HepG2 (cell line): ENCODE results near the gene IL17A. TPM values are rescaled to one million over a fixed set of nuclear protein-coding genes. Genes with fewer than 3 reads are reported as not detected.

Source experiments
- ATAC-seq: fragments of 200-7000 bp; cut with Tn5 transposase; 3 replicates; pipeline ENCODE4 v1.9.1; 2020; ENCODE audit warnings: mild to moderate bottlenecking, moderate library complexity
- BruUV-seq: library from RNA; stranded (reverse); fragments of 400-500 nt; replicated peaks from 2 replicates; lab custom pipeline; 2021; lab: Mats Ljungman, UMichigan
- CTCF ChIA-PET: fragments of 300-600 bp; formaldehyde crosslinking; extraction: SDS; loops from one replicate; lab custom pipeline; 2021; ENCODE audit warnings: low total read pairs, inconsistent platforms, low intra/inter-chr PET ratio; lab: Yijun Ruan, JAX
- POLR2A ChIA-PET: fragments of 350-600 bp; sonication (Branson Sonifier 250); formaldehyde crosslinking; loops from one replicate; lab custom pipeline; 2020; ENCODE audit warnings: antibody characterized with exemption, inconsistent platforms; lab: Yijun Ruan, JAX
- DNase-seq: peaks from one replicate; pipeline ENCODE4 v3.0.0-alpha.2; 2015; ENCODE audit warnings: low spot score
- FAIRE-seq: peaks from 3 replicates; lab custom pipeline; 2011; peaks lifted over from hg19 to GRCh38; lab: Jason Lieb, UNC
- H2AFZ ChIP-seq: one replicate; pipeline ENCODE4 v1.6.1; 2011; ENCODE audit warnings: low read length, inconsistent platforms
- H3K27ac ChIP-seq: fragments of 300-600 bp; 3 replicates; pipeline ENCODE4 v1.8.0; 2011; ENCODE audit warnings: mixed run types, mild to moderate bottlenecking, mixed read lengths, low read length, inconsistent platforms; ENCODE audit not compliant: insufficient read depth; ENCODE audit errors: extremely low read length
- H3K27me3 ChIP-seq, 2 experiments: fragments of 200-600 bp in 1 of 2; 2 replicates in 1 of 2; 3 replicates in 1 of 2; pipeline versions ENCODE4 v1.6.0 to v1.8.0; 2011; ENCODE audit warnings: low read length in 2 of 2, mild to moderate bottlenecking in 2 of 2, moderate library complexity in 2 of 2, inconsistent platforms in 1 of 2; ENCODE audit not compliant: insufficient read depth in 2 of 2, control insufficient read depth in 1 of 2
- H3K36me3 ChIP-seq, 2 experiments: fragments of 200-600 bp in 1 of 2; replicated peaks in 1 of 2; 2 replicates in 1 of 2; 3 replicates in 1 of 2; pipeline versions ENCODE4 v1.5.1 to v1.8.0; 2011; ENCODE audit warnings: low read length in 2 of 2, inconsistent platforms in 1 of 2; ENCODE audit not compliant: insufficient read depth in 2 of 2, control insufficient read depth in 1 of 2
- H3K4me1 ChIP-seq: 2 replicates; pipeline ENCODE4 v1.5.1; 2012; ENCODE audit warnings: low read length, inconsistent platforms; ENCODE audit not compliant: insufficient read depth
- H3K4me2 ChIP-seq: 2 replicates; pipeline ENCODE4 v1.6.0; 2011; ENCODE audit warnings: low read depth, low read length, inconsistent platforms
- H3K4me3 ChIP-seq, 3 experiments: fragments of 200-600 bp in 1 of 3; sonication (generic), shearing (Covaris generic) in 1 of 3; replicated peaks in 1 of 3; 2 replicates each; pipeline ENCODE4 v1.5.1; 2011 to 2016; ENCODE audit warnings: low read length in 3 of 3, inconsistent platforms in 2 of 3, low read depth in 2 of 3, mild to moderate bottlenecking in 2 of 3, control low read depth in 1 of 3, mixed read lengths in 1 of 3; ENCODE audit not compliant: insufficient read depth in 1 of 3
- H3K79me2 ChIP-seq: one replicate; pipeline ENCODE4 v1.6.1; 2011; ENCODE audit warnings: low read length, inconsistent platforms; ENCODE audit not compliant: insufficient read depth
- H3K9ac ChIP-seq: 2 replicates; pipeline ENCODE4 v1.6.0; 2011; ENCODE audit warnings: mild to moderate bottlenecking, low read depth, low read length, inconsistent platforms; ENCODE audit not compliant: insufficient read depth
- H3K9me3 ChIP-seq: 2 replicates; pipeline ENCODE4 v1.5.1; 2012; ENCODE audit warnings: mild to moderate bottlenecking, low read length
- H4K20me1 ChIP-seq: 2 replicates; pipeline ENCODE4 v1.6.0; 2011; ENCODE audit warnings: inconsistent platforms, mild to moderate bottlenecking, low read length, moderate library complexity; ENCODE audit not compliant: insufficient read depth
- CC2D1A ChIP-seq: sonication (generic); formaldehyde crosslinking; IDR thresholded peaks from 2 replicates; pipeline ENCODE4 v1.8.1; 2023; ENCODE audit warnings: mild to moderate bottlenecking, missing genetic modification reagents
- ELF4 ChIP-seq: sonication (generic); formaldehyde crosslinking; IDR thresholded peaks from 2 replicates; pipeline ENCODE4 v1.5.0; 2020; ENCODE audit warnings: missing genetic modification reagents, mild to moderate bottlenecking, moderate library complexity, borderline replicate concordance
- HNRNPL ChIP-seq: fragments of 200-400 bp; formaldehyde crosslinking; IDR thresholded peaks from 2 replicates; pipeline ENCODE4 v1.6.1; 2017; ENCODE audit warnings: mild to moderate bottlenecking, low read depth, low read length
- JUND ChIP-seq: sonication (generic); formaldehyde crosslinking; IDR thresholded peaks from 2 replicates; pipeline ENCODE4 v1.8.0; 2022; ENCODE audit warnings: mild to moderate bottlenecking, missing genetic modification reagents
- ZKSCAN8 ChIP-seq: IDR thresholded peaks from 2 replicates; pipeline ENCODE4 v1.6.1; 2016; ENCODE audit warnings: borderline replicate concordance, missing genetic modification reagents, missing compliant biosample characterization
- ZNF598 ChIP-seq: sonication (generic); formaldehyde crosslinking; IDR thresholded peaks from 2 replicates; pipeline ENCODE4 v1.5.1; 2020; ENCODE audit warnings: mild to moderate bottlenecking, missing genetic modification reagents, borderline replicate concordance
- ZNF607 ChIP-seq: sonication (generic); formaldehyde crosslinking; IDR thresholded peaks from 2 replicates; pipeline ENCODE4 v1.5.1; 2020; ENCODE audit warnings: missing genetic modification reagents, mild to moderate bottlenecking, borderline replicate concordance
- ZNF644 ChIP-seq: IDR thresholded peaks from 2 replicates; pipeline ENCODE4 v1.6.1; 2016; ENCODE audit warnings: low read depth
- ZNF678 ChIP-seq: sonication (generic); formaldehyde crosslinking; IDR thresholded peaks from 2 replicates; pipeline ENCODE4 v1.4.0; 2020; ENCODE audit warnings: mild to moderate bottlenecking, missing genetic modification reagents
- WGBS: methylation state at CpG from one replicate; pipeline ENCODE4 v1.1.6; 2017; ENCODE audit warnings: low lambda C conversion rate; 5-methylcytosine and 5-hydroxymethylcytosine counted together
- in situ Hi-C: cut with HindIII; loops from 2 replicates; pipeline ENCODE4 v1.10.0; 2017; ENCODE audit warnings: low pct_unique_long_range_greater_than_20kb; ENCODE audit not compliant: extremely low pct_ligation_motif_present
- intact Hi-C: fragments of 100-400 bp; cut with micrococcal nuclease; formaldehyde crosslinking; loops from one replicate; pipeline ENCODE4 v1.10.0; 2022; ENCODE audit not compliant: unreplicated experiment
- polyA plus RNA-seq, 8 experiments: library from polyadenylated mRNA; depleted of rRNA in 3 of 8; stranded (reverse) in 7 of 8; unstranded in 1 of 8; fragments of >200 nt; fragmentation: Illumina TruSeq in 4 of 8; extraction: Trizol in 4 of 8; gene quantifications; 2 replicates each; pipeline versions ENCODE4 v1.2.1 to v1.2.3, GENCODE V29; 2011 to 2016; ENCODE audit warnings: low read depth in 4 of 8, missing spikeins in 1 of 8, mixed read lengths in 1 of 8; ENCODE audit not compliant: insufficient read depth in 1 of 8
- total RNA-seq, 5 experiments: library from RNA; depleted of rRNA; stranded (reverse); fragments of >200 nt; fragmentation: Illumina TruSeq; extraction: Trizol; gene quantifications; 2 replicates each; pipeline ENCODE4 v1.2.3, GENCODE V29; 2016; ENCODE audit warnings: low read depth in 1 of 5

The IL17A gene
- total and polyA plus RNA-seq, 2 of the 13 experiments (the other 11 are each of a cell fraction or from before 2014, with no cell fraction given), result not detected

- no peak for ATAC-seq
- no TSS peak for BruUV-seq
- H3K9ac ChIP-seq, result no peak overlapping the region
- no peak overlapping the region for H2AFZ ChIP-seq
- TF ChIP-seq ZNF678, result no peak
- no peak for TF ChIP-seq ZNF607
- no peak for TF ChIP-seq ZNF644 (CRISPR knock-in tag)
- no peak for TF ChIP-seq CC2D1A (CRISPR knock-in tag)
- TF ChIP-seq ELF4 (CRISPR knock-in tag), result no peak
- TF ChIP-seq JUND (CRISPR knock-in tag), result no peak
- no peak for TF ChIP-seq HNRNPL
- TF ChIP-seq ZNF598 (CRISPR knock-in tag), result no peak
- no peak for TF ChIP-seq ZKSCAN8 (CRISPR knock-in tag)
- no peaks in the 10 kb centered on the region for H3K36me3 ChIP-seq
- no peaks in the 10 kb centered on the region for H3K4me1 ChIP-seq
- H3K27me3 ChIP-seq, result peaks cover 0 to 24% of the 10 kb centered on the region in 2 experiments; a peak in 3 of 5 replicates
- in situ Hi-C loops, result no loop called here
- H3K27ac ChIP-seq, result no peak overlapping the region
- H3K4me2 ChIP-seq, result no peak overlapping the region
- no peaks in the 10 kb centered on the region for H3K79me2 ChIP-seq
- ChIA-PET CTCF (no interaction called here), POLR2A (no interaction called here)
- no peak overlapping the region for H3K4me3 ChIP-seq
- WGBS, result 37% methylated on average over 14 of the region's 14 CpGs
- DNase-seq, result no peak
- H3K9me3 ChIP-seq, result no peaks in the 10 kb centered on the region
- intact Hi-C loops, result loop anchor here (5.0 kb wide), 1 partner anchor 1782 kb away; no protein-coding TSS in a partner anchor
- no peak for FAIRE-seq
- H4K20me1 ChIP-seq, result no peaks in the 10 kb centered on the region
Observed at GRCh38 chr6:52144196-52145076, 41.7 kb upstream of the IL17A start.
